GM19395 (cell line): ENCODE measurements around the gene FAM9C.
A peak's percentile ranks its signal among the peaks of the same experiment; 100 is the strongest.

ENCODE experiments used
- ATAC-seq: cut with Tn5 transposase; IDR thresholded peaks from one replicate; pipeline ENCODE4 v1.9.1; 2021; ENCODE audit warnings: mild to moderate bottlenecking, moderate library complexity; ENCODE audit not compliant: unreplicated experiment

The FAM9C gene

GRCh38 chrX:13008851-13009250, 35.6 kb downstream of the FAM9C start:
- ATAC-seq = no peak

GRCh38 chrX:13008189-13008533, 36.3 kb downstream of the FAM9C start:
- ATAC-seq = peak; percentile 39

GRCh38 chrX:13007519-13008188, 36.8 kb downstream of the FAM9C start:
- peak; percentile 10 for ATAC-seq

- peak; percentile 71 for ATAC-seq
Measured at GRCh38 chrX:13005661-13006473, 38.6 kb downstream of the FAM9C start.

GRCh38 chrX:13001961-13002671, 42.3 kb downstream of the FAM9C start:
- ATAC-seq = no peak

GRCh38 chrX:13001097-13001496, 43.3 kb downstream of the FAM9C start:
- ATAC-seq = no peak

- ATAC-seq = peak; percentile 56
Measured at GRCh38 chrX:13000301-13000811, 44.1 kb downstream of the FAM9C start.

GRCh38 chrX:12999422-12999821, 45.0 kb downstream of the FAM9C start:
- peak; percentile 58 for ATAC-seq

- no peak for ATAC-seq
Measured at GRCh38 chrX:12997906-12998687, 46.3 kb downstream of the FAM9C start.

- no peak for ATAC-seq
Measured at GRCh38 chrX:12996934-12997435, 47.4 kb downstream of the FAM9C start.

- no peak for ATAC-seq
Measured at GRCh38 chrX:12994321-12994720, 50.1 kb downstream of the FAM9C start.

GRCh38 chrX:12993826-12994225, 50.6 kb downstream of the FAM9C start:
- ATAC-seq = no peak

- ATAC-seq = no peak
Measured at GRCh38 chrX:12992544-12993118, 51.8 kb downstream of the FAM9C start.

GRCh38 chrX:12991575-12991974, 52.8 kb downstream of the FAM9C start:
- no peak for ATAC-seq

GRCh38 chrX:12989461-12989860, 55.0 kb downstream of the FAM9C start:
- ATAC-seq = no peak

GRCh38 chrX:12988797-12989196, 55.6 kb downstream of the FAM9C start:
- ATAC-seq = no peak

- ATAC-seq = no peak
Measured at GRCh38 chrX:12987900-12988594, 56.4 kb downstream of the FAM9C start.

GRCh38 chrX:12987340-12987739, 57.1 kb downstream of the FAM9C start:
- ATAC-seq = no peak

- no peak for ATAC-seq
Measured at GRCh38 chrX:12986886-12987285, 57.5 kb downstream of the FAM9C start.
